Hematopoietic multipotent progenitor cell treated with erythropoietin and hydrocortisone succinate and interleukin-3 and kit ligand, for 15 days (in vitro differentiated cells): ENCODE results near the gene CEBPG.

Experiments used
- DNase-seq: peaks from one replicate; pipeline ENCODE4 v3.0.0-alpha.2; 2015; ENCODE audit warnings: low spot score

CEBPG gene

GRCh38 chr19:33395561-33396550, 22.3 kb downstream of the CEBPG start:
- DNase-seq, result no peak

GRCh38 chr19:33396701-33397535, 23.4 kb downstream of the CEBPG start:
- no peak for DNase-seq

GRCh38 chr19:33397536-33398360, 24.2 kb downstream of the CEBPG start:
- DNase-seq, result no peak

- no peak for DNase-seq
Observed at GRCh38 chr19:33398361-33399060, 25.0 kb downstream of the CEBPG start.

GRCh38 chr19:33399081-33399744, 25.7 kb downstream of the CEBPG start:
- no peak for DNase-seq

GRCh38 chr19:33399745-33400681, 26.5 kb downstream of the CEBPG start:
- DNase-seq, result no peak

GRCh38 chr19:33400856-33401682, 27.6 kb downstream of the CEBPG start:
- DNase-seq, result no peak

GRCh38 chr19:33401683-33402420, 28.3 kb downstream of the CEBPG start:
- DNase-seq, result no peak

GRCh38 chr19:33402421-33403220, 29.1 kb downstream of the CEBPG start:
- DNase-seq, result no peak

- no peak for DNase-seq
Observed at GRCh38 chr19:33403221-33403972, 29.9 kb downstream of the CEBPG start.

GRCh38 chr19:33403973-33404304, 30.4 kb downstream of the CEBPG start:
- DNase-seq, result no peak

GRCh38 chr19:33404506-33405253, 31.2 kb downstream of the CEBPG start:
- DNase-seq, result no peak

GRCh38 chr19:33405254-33405552, 31.7 kb downstream of the CEBPG start:
- DNase-seq, result no peak

GRCh38 chr19:33405553-33406461, 32.3 kb downstream of the CEBPG start:
- no peak for DNase-seq
